Epidermal melanocyte (primary cell): ENCODE data around the gene ADAMTS12.

ENCODE experiments used
- DNase-seq: peaks from one replicate; pipeline ENCODE4 v3.0.0; 2011; ENCODE audit warnings: low spot score; ENCODE audit not compliant: insufficient read length

Gene ADAMTS12

GRCh38 chr5:33809936-33810335 is 81.9 kb downstream of the ADAMTS12 start:
- no peak for DNase-seq

- DNase-seq: no peak
Measured at GRCh38 chr5:33808699-33809098, 83.1 kb downstream of the ADAMTS12 start.

- DNase-seq: no peak
Measured at GRCh38 chr5:33807771-33808170, 84.0 kb downstream of the ADAMTS12 start.

- no peak for DNase-seq
Measured at GRCh38 chr5:33806738-33807442, 84.9 kb downstream of the ADAMTS12 start.

DNA sequence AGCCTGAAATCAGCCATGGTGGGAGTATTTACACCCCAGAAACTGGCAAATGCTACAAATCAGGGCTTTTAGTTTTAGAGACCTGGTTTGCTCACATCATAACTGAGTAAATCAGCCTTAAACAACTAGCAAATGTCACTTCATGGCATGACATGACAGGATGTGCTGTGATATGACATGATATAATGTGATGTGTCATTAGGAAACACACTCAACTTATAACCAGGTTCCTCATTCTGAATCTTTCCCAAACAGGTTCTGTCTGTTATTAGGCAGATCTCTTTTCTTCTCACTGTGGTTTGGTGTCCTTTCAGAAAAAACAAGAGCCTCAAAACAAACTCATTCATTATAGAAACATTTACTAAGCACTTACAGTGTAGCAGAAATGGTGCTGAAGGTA is 90.5 kb downstream of the ADAMTS12 start:
- DNase-seq: no peak

- DNase-seq: no peak
Measured at GRCh38 chr5:33800241-33800950, 91.4 kb downstream of the ADAMTS12 start.

- DNase-seq: no peak
Measured at GRCh38 chr5:33795496-33795895, 96.3 kb downstream of the ADAMTS12 start.

GRCh38 chr5:33794550-33795181 is 97.1 kb downstream of the ADAMTS12 start:
- DNase-seq: no peak

- no peak for DNase-seq
Measured at GRCh38 chr5:33793836-33794549, 97.8 kb downstream of the ADAMTS12 start.

DNA sequence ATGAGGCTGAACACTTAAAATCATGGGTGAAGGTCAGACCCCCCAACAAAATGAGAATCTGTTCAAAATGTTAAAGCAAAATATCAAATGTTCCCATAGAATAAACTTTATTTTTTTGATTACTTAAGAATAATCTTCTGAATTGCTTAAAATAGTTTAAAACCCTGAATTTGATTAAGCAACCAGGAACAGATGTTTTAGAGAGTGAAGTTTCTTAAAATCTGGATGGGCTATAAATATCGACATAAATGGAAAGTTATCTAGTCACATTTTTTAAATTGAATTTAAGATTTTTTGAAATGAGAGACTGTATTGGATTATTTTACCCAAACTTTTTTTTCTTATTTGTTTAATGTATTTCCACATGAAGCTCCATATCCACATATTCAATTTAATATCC is 98.5 kb downstream of the ADAMTS12 start:
- DNase-seq: no peak

- DNase-seq: no peak
Measured at GRCh38 chr5:33792559-33792958, 99.2 kb downstream of the ADAMTS12 start.

DNA sequence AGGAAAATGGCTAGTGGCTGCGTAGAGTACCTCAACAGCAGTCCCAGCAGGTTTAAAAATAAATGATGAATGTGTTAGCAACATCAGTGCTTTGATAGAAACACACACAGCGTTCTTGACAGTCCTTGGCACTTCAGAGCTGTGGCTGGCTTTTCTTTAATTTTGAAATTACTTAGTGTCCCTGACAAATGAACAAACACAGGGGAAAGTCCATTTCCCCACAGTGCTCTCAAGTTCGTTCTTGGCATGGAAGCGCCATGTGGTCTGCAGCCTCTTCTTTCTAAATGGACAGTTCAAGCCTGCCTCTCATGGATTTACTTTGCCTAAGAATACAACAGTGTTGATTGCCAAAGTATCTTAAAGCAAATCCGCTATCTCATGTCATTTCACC is 102.2 kb downstream of the ADAMTS12 start:
- no peak for DNase-seq

- no peak for DNase-seq
Measured at GRCh38 chr5:33788922-33789566, 102.7 kb downstream of the ADAMTS12 start.

- DNase-seq: no peak
Measured at GRCh38 chr5:33785571-33785970, 106.2 kb downstream of the ADAMTS12 start.

DNA sequence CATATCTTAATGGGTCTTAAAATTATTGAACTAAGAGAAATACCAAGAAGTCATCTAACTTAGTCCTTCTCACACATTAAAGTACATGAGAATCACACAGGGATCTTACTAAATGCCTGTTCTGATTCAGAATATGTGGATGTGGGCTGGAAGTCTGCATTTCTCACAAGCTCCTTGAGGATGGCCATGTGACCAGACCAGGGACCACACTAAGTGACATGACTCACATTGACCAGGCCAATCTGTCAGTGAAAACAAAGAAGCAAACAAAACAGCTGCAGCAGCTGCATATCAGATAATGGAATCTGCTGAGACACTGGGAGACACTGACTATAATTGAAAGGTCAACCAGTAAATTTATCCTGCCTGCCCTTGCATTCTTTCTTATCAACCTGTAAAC is 110.5 kb downstream of the ADAMTS12 start:
- DNase-seq: no peak

- DNase-seq: no peak
Measured at GRCh38 chr5:33776151-33776660, 115.6 kb downstream of the ADAMTS12 start.

GRCh38 chr5:33774341-33774740 is 117.4 kb downstream of the ADAMTS12 start:
- no peak for DNase-seq

- DNase-seq: no peak
Measured at GRCh38 chr5:33772380-33772897, 119.4 kb downstream of the ADAMTS12 start.

- no peak for DNase-seq
Measured at GRCh38 chr5:33769968-33770367, 121.8 kb downstream of the ADAMTS12 start.

- DNase-seq: no peak
Measured at GRCh38 chr5:33769196-33769595, 122.6 kb downstream of the ADAMTS12 start.

GRCh38 chr5:33766023-33766422 is 125.8 kb downstream of the ADAMTS12 start:
- no peak for DNase-seq
